IPS-15b (cell line): Measurements from ENCODE around the gene RIPOR3.
A peak's percentile ranks its signal among the peaks of the same experiment; 100 is the strongest.

Source experiments
- H3K27me3 ChIP-seq: one replicate; pipeline ENCODE4 v1.6.1; 2013; ENCODE audit warnings: low read length; ENCODE audit not compliant: control insufficient read depth, insufficient read depth
- H3K36me3 ChIP-seq: one replicate; pipeline ENCODE4 v1.6.1; 2013; ENCODE audit warnings: low read length; ENCODE audit not compliant: control insufficient read depth, insufficient read depth
- H3K4me1 ChIP-seq: one replicate; pipeline ENCODE4 v1.6.1; 2013; ENCODE audit warnings: mild to moderate bottlenecking, low read length; ENCODE audit not compliant: control insufficient read depth, insufficient read depth
- H3K4me3 ChIP-seq: one replicate; pipeline ENCODE4 v1.5.1; 2013; ENCODE audit warnings: low read depth, low read length
- H3K9ac ChIP-seq: one replicate; pipeline ENCODE4 v1.6.1; 2013; ENCODE audit warnings: low read depth, mild to moderate bottlenecking, low read length
- H3K9me3 ChIP-seq: one replicate; pipeline ENCODE4 v1.6.1; 2013; ENCODE audit warnings: mild to moderate bottlenecking, low read length; ENCODE audit not compliant: control insufficient read depth, insufficient read depth

The RIPOR3 gene, protein sequence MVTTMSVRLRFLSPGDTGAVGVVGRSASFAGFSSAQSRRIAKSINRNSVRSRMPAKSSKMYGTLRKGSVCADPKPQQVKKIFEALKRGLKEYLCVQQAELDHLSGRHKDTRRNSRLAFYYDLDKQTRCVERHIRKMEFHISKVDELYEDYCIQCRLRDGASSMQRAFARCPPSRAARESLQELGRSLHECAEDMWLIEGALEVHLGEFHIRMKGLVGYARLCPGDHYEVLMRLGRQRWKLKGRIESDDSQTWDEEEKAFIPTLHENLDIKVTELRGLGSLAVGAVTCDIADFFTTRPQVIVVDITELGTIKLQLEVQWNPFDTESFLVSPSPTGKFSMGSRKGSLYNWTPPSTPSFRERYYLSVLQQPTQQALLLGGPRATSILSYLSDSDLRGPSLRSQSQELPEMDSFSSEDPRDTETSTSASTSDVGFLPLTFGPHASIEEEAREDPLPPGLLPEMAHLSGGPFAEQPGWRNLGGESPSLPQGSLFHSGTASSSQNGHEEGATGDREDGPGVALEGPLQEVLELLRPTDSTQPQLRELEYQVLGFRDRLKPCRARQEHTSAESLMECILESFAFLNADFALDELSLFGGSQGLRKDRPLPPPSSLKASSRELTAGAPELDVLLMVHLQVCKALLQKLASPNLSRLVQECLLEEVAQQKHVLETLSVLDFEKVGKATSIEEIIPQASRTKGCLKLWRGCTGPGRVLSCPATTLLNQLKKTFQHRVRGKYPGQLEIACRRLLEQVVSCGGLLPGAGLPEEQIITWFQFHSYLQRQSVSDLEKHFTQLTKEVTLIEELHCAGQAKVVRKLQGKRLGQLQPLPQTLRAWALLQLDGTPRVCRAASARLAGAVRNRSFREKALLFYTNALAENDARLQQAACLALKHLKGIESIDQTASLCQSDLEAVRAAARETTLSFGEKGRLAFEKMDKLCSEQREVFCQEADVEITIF

GRCh38 chr20:50690650-50691572, at the start of gene RIPOR3:
Gene RIPOR3, minus strand, starts transcription at chr20:50691542. Its CDS starts 414 bp downstream, at chr20:50691128.
- H3K9ac ChIP-seq = peak within 1 kb of the TSS; percentile 37
- H3K27me3 ChIP-seq = no peaks in the 10 kb centered on the region
- peaks cover 22% of the 10 kb centered on the region for H3K4me1 ChIP-seq
- H3K4me3 ChIP-seq = peak within 1 kb of the TSS; percentile 75
- H3K36me3 ChIP-seq = no peaks in the 10 kb centered on the region
- no peaks in the 10 kb centered on the region for H3K9me3 ChIP-seq

- Histone ChIP-seq H3K4me3 (peak overlapping the region; percentile 1), H3K4me1 (peaks cover 11% of the 10 kb centered on the region), H3K9ac (no peak overlapping the region), H3K9me3 (no peaks in the 10 kb centered on the region), H3K36me3 (no peaks in the 10 kb centered on the region), H3K27me3 (no peaks in the 10 kb centered on the region)
These were observed 46.0 kb upstream of the RIPOR3 start for GRCh38 chr20:50737352-50737751.

DNA sequence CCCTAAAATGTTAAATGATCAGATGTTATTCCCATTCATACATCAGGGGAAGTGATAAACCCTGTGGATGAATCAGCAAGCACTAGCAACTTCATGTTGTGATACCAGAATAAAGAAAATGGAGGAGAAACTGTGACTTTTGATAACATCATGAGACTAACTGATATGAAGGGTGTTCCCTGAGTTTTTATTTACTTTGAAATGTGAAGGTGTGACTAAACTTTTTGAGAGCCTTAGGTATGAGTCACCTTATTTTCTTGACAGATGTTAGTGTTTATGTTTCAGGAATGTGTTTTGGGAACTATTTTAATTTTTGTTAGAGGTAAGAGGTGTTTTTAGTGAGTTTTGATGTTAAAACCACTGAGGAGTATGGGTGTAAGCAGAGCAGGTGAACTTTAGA, 44.5 kb upstream of the RIPOR3 start:
- no peaks in the 10 kb centered on the region for H3K9me3 ChIP-seq
- no peaks in the 10 kb centered on the region for H3K27me3 ChIP-seq
- H3K9ac ChIP-seq = no peak overlapping the region
- H3K36me3 ChIP-seq = no peaks in the 10 kb centered on the region
- no peak overlapping the region for H3K4me3 ChIP-seq
- peaks cover 11% of the 10 kb centered on the region for H3K4me1 ChIP-seq

DNA sequence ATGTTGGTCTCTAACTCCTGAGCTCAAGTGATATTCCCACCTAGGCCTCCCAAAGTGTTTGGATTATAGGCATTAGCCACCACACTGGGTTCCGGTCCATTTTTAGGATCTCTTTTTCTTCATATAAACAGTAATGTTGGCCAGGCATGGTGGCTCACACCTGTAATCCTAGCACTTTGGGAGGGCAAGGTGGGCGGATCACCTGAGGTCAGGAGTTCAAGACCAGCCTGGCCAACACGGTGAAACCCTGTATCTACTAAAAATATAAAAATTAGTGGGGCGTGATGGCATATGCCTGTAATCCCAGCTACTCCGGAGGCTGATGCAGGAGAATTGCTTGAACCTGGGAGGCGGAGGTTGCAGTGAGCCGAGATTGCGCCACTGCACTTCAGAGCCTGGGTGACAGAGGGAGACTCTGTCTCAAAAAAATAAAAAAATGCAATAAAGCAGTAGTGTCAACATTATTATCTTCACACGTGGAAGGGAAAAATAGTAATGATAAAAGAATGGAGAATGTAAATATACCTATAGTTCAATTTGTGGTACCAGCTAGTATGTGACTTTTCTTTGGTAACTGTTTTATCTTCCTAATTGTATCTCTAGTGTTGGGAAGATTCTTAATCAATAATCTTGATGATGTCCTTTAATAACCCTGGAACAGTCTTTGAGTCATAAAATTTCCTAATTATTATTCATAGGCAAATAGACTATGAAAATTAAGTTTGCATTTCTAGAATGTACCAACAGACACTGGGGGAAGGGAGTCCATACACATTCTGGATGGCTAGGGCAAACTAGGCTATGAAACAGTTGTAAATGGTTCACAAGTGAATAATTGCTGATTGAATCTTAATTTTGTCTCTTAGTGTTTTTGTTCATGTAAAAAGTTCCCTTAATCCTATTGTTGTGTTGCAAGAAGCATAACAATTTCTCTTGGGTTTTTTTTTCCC, 43.7 kb upstream of the RIPOR3 start:
- Histone ChIP-seq H3K36me3 (no peaks in the 10 kb centered on the region), H3K9me3 (no peaks in the 10 kb centered on the region), H3K27me3 (no peaks in the 10 kb centered on the region), H3K4me3 (no peak overlapping the region), H3K9ac (no peak overlapping the region), H3K4me1 (peaks cover 11% of the 10 kb centered on the region)

DNA sequence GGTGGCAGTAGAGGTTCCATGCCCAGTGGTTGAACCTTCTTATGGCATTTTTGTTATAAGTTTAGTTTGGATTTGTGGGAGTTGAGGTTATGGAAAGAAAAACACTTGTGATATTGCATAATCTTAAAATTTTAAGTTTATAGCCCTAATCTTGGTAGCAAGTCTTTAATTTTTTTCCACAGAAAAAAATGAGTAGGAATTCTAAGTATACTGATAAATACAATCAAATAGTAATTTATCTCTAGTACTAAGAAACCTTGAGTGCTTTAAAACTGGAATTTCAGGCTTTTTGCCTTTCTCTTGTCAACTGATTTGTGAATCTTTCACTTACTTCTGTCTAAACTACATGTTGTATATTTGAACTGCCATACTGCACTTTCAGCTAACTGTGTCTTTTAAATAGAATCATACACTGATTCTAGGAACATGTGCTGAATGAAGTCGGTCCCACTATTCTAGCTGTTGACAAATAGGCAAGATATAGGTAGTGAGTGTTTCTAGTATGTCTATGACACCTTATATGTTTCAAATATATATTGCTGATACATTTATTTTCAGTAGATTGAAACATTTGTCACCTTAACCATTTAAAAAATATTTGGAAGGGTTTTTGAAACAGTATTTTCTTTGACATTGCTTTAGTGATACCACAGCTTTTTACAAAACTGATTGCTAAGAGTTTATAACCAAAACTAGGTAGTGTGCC, 42.5 kb upstream of the RIPOR3 start:
- Histone ChIP-seq H3K4me3 (no peak overlapping the region), H3K9me3 (no peaks in the 10 kb centered on the region), H3K36me3 (no peaks in the 10 kb centered on the region), H3K9ac (no peak overlapping the region), H3K27me3 (no peaks in the 10 kb centered on the region), H3K4me1 (peaks cover 7% of the 10 kb centered on the region)

- H3K4me3 ChIP-seq = peak overlapping the region; percentile 80
- no peaks in the 10 kb centered on the region for H3K36me3 ChIP-seq
- H3K4me1 ChIP-seq = peaks cover 3% of the 10 kb centered on the region
- H3K9ac ChIP-seq = peak overlapping the region; percentile 67
- H3K9me3 ChIP-seq = no peaks in the 10 kb centered on the region
- H3K27me3 ChIP-seq = no peaks in the 10 kb centered on the region
These were observed 40.8 kb upstream of the RIPOR3 start for GRCh38 chr20:50731930-50732690.

- H3K36me3 ChIP-seq = no peaks in the 10 kb centered on the region
- H3K4me1 ChIP-seq = no peaks in the 10 kb centered on the region
- no peaks in the 10 kb centered on the region for H3K27me3 ChIP-seq
- H3K4me3 ChIP-seq = peak within 1 kb of the TSS; percentile 80
- peak within 1 kb of the TSS; percentile 67 for H3K9ac ChIP-seq
- no peaks in the 10 kb centered on the region for H3K9me3 ChIP-seq
These were observed 40.0 kb upstream of the RIPOR3 start, which contains the start of gene PARD6B for GRCh38 chr20:50731055-50731929. Gene PARD6B, plus strand, starts transcription at chr20:50731580. Its CDS starts 207 bp downstream, at chr20:50731787.

- no peaks in the 10 kb centered on the region for H3K27me3 ChIP-seq
- H3K9ac ChIP-seq = peak overlapping the region; percentile 29
- peak overlapping the region; percentile 77 for H3K4me3 ChIP-seq
- H3K36me3 ChIP-seq = no peaks in the 10 kb centered on the region
- H3K4me1 ChIP-seq = no peaks in the 10 kb centered on the region
- H3K9me3 ChIP-seq = no peaks in the 10 kb centered on the region
These were observed 39.4 kb upstream of the RIPOR3 start for GRCh38 chr20:50730765-50731054.
